Inflammatory macrophage treated with lipopolysaccharide for 4 hours (primary cell): ENCODE data around the gene ATP6V1F.
A peak's percentile ranks its signal among the peaks of the same experiment; 100 is the strongest.

Source experiments
- DNase-seq: peaks from one replicate; pipeline ENCODE4 v3.0.0-alpha.2; 2020

Gene ATP6V1F

GRCh38 chr7:128835790-128836641 lies 26.6 kb upstream of the ATP6V1F start:
- no peak for DNase-seq

- no peak for DNase-seq
Observed at GRCh38 chr7:128836729-128837348, 25.8 kb upstream of the ATP6V1F start.

- DNase-seq, result no peak
Observed at GRCh38 chr7:128837521-128837921, 25.1 kb upstream of the ATP6V1F start.

- no peak for DNase-seq
Observed at GRCh38 chr7:128838109-128838779, 24.4 kb upstream of the ATP6V1F start.

GRCh38 chr7:128838981-128839731 lies 23.5 kb upstream of the ATP6V1F start:
- DNase-seq, result no peak

- DNase-seq, result no peak
Observed at GRCh38 chr7:128839751-128840177, 22.9 kb upstream of the ATP6V1F start.

- DNase-seq, result no peak
Observed at GRCh38 chr7:128840326-128841170, 22.1 kb upstream of the ATP6V1F start.

GRCh38 chr7:128841171-128841690 lies 21.4 kb upstream of the ATP6V1F start:
- no peak for DNase-seq

GRCh38 chr7:128841921-128842673 lies 20.6 kb upstream of the ATP6V1F start:
- peak; percentile 53 for DNase-seq

GRCh38 chr7:128842674-128843641 lies 19.7 kb upstream of the ATP6V1F start:
- DNase-seq, result no peak

- no peak for DNase-seq
Observed at GRCh38 chr7:128843938-128844621, 18.6 kb upstream of the ATP6V1F start.

- DNase-seq, result no peak
Observed at GRCh38 chr7:128844777-128845311, 17.8 kb upstream of the ATP6V1F start.

- no peak for DNase-seq
Observed at GRCh38 chr7:128845475-128845874, 17.2 kb upstream of the ATP6V1F start.

GRCh38 chr7:128845987-128846386 lies 16.7 kb upstream of the ATP6V1F start:
- no peak for DNase-seq

GRCh38 chr7:128846781-128847444 lies 15.7 kb upstream of the ATP6V1F start:
- no peak for DNase-seq

- DNase-seq, result no peak
Observed at GRCh38 chr7:128847721-128848211, 14.9 kb upstream of the ATP6V1F start.

- DNase-seq, result no peak
Observed at GRCh38 chr7:128848289-128849155, 14.1 kb upstream of the ATP6V1F start.
